GM13976 (cell line): ENCODE data around the gene SLC25A33.

Experiments used
- DNase-seq: peaks from one replicate; pipeline ENCODE4 v3.0.0; 2012; ENCODE audit warnings: low spot score
- CTCF ChIP-seq: IDR thresholded peaks from 2 replicates; pipeline ENCODE4 v1.5.1; 2012; ENCODE audit warnings: borderline replicate concordance, mild to moderate bottlenecking; ENCODE audit not compliant: insufficient read depth; ENCODE audit errors: extremely low read depth, missing control alignments, control extremely low read depth
- in situ Hi-C: fragments of 300-500 bp; cut with MboI; formaldehyde crosslinking; loops from one replicate; pipeline ENCODE4 v1.12.0; 2022; ENCODE audit warnings: low sequenced_read_pairs, mixed read lengths, inconsistent platforms; ENCODE audit not compliant: unreplicated experiment

The SLC25A33 gene

GRCh38 chr1:9606458-9606857, 67.2 kb downstream of the SLC25A33 start:
- in situ Hi-C loops: loop anchor here (25.0 kb wide), 1 partner anchor 256 kb away; no protein-coding TSS in a partner anchor
- TF ChIP-seq CTCF: no peak
- DNase-seq: no peak

- TF ChIP-seq CTCF: no peak
- in situ Hi-C loops: loop anchor here (25.0 kb wide), 1 partner anchor 255 kb away; no protein-coding TSS in a partner anchor
- DNase-seq: no peak
Observed at GRCh38 chr1:9606948-9607347, 67.7 kb downstream of the SLC25A33 start.

GRCh38 chr1:9607352-9607751, 68.1 kb downstream of the SLC25A33 start:
- TF ChIP-seq CTCF: no peak
- no peak for DNase-seq
- in situ Hi-C loops: loop anchor here (25.0 kb wide), 1 partner anchor 255 kb away; no protein-coding TSS in a partner anchor

- DNase-seq: no peak
- in situ Hi-C loops: loop anchor here (25.0 kb wide), 1 partner anchor 252 kb away; no protein-coding TSS in a partner anchor
- no peak for TF ChIP-seq CTCF
Observed at GRCh38 chr1:9609998-9610397, 70.7 kb downstream of the SLC25A33 start.

GRCh38 chr1:9610548-9610947, 71.3 kb downstream of the SLC25A33 start:
- TF ChIP-seq CTCF: no peak
- DNase-seq: no peak
- in situ Hi-C loops: loop anchor here (25.0 kb wide), 1 partner anchor 252 kb away; no protein-coding TSS in a partner anchor

- in situ Hi-C loops: loop anchor here (25.0 kb wide), 1 partner anchor 251 kb away; no protein-coding TSS in a partner anchor
- no peak for TF ChIP-seq CTCF
- no peak for DNase-seq
Observed at GRCh38 chr1:9611716-9612115, 72.5 kb downstream of the SLC25A33 start.

GRCh38 chr1:9612162-9612845, 73.0 kb downstream of the SLC25A33 start:
- no peak for DNase-seq
- in situ Hi-C loops: loop anchor here (25.0 kb wide), 1 partner anchor 250 kb away; no protein-coding TSS in a partner anchor
- no peak for TF ChIP-seq CTCF
